Right atrium auricular region (tissue), 2 donors: Measurements from ENCODE around the gene KMT2E. TPM values are rescaled to one million over a fixed set of nuclear protein-coding genes. Genes with fewer than 3 reads are reported as not detected.

Experiments used
- DNase-seq: peaks from one replicate; pipeline ENCODE4 v3.0.0-alpha.2; 2019; ENCODE audit warnings: low spot score
- H3K27ac ChIP-seq, 2 donors: fragments of 200-600 bp; sonication (generic); 1 replicate in 1 of 2; 2 replicates in 1 of 2; pipeline ENCODE4 v1.5.1; 2016 to 2019
- H3K27me3 ChIP-seq, 2 donors: fragments of 200-600 bp; sonication (generic); one replicate each; pipeline versions ENCODE4 v1.5.1 to v1.6.0; 2017 to 2019
- H3K36me3 ChIP-seq: fragments of 200-600 bp; sonication (generic); one replicate; pipeline ENCODE4 v1.5.1; 2016
- H3K4me1 ChIP-seq, 2 donors: fragments of 200-600 bp; sonication (generic); one replicate each; pipeline versions ENCODE4 v1.5.1 to v1.6.0; 2017 to 2019
- H3K4me3 ChIP-seq, 2 donors: fragments of 200-600 bp; sonication (generic); 1 replicate in 1 of 2; 2 replicates in 1 of 2; pipeline ENCODE4 v1.5.1; 2017 to 2019; ENCODE audit warnings: mild to moderate bottlenecking in 1 of 2, moderate library complexity in 1 of 2
- H3K9me3 ChIP-seq, 2 donors: fragments of 200-600 bp; sonication (generic); one replicate each; pipeline ENCODE4 v1.5.1; 2019
- total RNA-seq, 2 donors: library from RNA; depleted of rRNA; stranded (reverse); fragments of >200 nt; gene quantifications; one replicate each; pipeline ENCODE4 v1.1.0, GENCODE V29; 2016
- TF ChIP-seq, protein P1 (sequence below), 2 donors: fragments of 200-600 bp; sonication (generic); IDR thresholded peaks; one replicate each; pipeline ENCODE4 v1.5.1; 2019; ENCODE audit warnings: antibody characterized with exemption in 2 of 2

KMT2E gene
- total RNA-seq, 2 donors from 2014 or later = 51.4 to 81.3 TPM

DNA sequence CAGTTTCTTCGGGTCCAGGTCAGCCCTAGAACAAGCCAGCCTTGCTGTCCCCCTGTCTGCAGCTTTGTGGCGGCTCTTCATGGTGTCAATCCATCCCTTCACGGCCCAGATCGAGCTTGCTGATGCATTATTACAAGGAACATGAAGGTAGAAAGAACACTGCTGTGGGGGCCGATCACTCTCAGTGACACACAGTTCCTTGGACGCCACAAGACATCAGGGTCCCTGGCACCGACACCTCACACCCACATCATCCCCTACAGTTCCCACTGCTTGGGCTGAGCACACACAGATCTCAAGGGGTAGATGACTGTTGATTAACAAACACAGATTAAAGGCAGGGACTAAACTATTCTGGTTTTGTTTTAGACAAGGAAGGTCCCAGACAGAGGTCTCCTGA, 119.4 kb downstream of the KMT2E start:
- Histone ChIP-seq H3K4me3 (no peak overlapping the region), H3K27ac (no peak overlapping the region), H3K4me1 (peaks cover 0 to 25% of the 10 kb centered on the region in 2 donors), H3K27me3 (no peaks in the 10 kb centered on the region), H3K9me3 (no peaks in the 10 kb centered on the region), H3K36me3 (peaks cover 11% of the 10 kb centered on the region)
- DNase-seq = no peak
- TF ChIP-seq, protein P1, sequence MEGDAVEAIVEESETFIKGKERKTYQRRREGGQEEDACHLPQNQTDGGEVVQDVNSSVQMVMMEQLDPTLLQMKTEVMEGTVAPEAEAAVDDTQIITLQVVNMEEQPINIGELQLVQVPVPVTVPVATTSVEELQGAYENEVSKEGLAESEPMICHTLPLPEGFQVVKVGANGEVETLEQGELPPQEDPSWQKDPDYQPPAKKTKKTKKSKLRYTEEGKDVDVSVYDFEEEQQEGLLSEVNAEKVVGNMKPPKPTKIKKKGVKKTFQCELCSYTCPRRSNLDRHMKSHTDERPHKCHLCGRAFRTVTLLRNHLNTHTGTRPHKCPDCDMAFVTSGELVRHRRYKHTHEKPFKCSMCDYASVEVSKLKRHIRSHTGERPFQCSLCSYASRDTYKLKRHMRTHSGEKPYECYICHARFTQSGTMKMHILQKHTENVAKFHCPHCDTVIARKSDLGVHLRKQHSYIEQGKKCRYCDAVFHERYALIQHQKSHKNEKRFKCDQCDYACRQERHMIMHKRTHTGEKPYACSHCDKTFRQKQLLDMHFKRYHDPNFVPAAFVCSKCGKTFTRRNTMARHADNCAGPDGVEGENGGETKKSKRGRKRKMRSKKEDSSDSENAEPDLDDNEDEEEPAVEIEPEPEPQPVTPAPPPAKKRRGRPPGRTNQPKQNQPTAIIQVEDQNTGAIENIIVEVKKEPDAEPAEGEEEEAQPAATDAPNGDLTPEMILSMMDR (IDR thresholded peaks at IDR 0.05) = no peak

DNA sequence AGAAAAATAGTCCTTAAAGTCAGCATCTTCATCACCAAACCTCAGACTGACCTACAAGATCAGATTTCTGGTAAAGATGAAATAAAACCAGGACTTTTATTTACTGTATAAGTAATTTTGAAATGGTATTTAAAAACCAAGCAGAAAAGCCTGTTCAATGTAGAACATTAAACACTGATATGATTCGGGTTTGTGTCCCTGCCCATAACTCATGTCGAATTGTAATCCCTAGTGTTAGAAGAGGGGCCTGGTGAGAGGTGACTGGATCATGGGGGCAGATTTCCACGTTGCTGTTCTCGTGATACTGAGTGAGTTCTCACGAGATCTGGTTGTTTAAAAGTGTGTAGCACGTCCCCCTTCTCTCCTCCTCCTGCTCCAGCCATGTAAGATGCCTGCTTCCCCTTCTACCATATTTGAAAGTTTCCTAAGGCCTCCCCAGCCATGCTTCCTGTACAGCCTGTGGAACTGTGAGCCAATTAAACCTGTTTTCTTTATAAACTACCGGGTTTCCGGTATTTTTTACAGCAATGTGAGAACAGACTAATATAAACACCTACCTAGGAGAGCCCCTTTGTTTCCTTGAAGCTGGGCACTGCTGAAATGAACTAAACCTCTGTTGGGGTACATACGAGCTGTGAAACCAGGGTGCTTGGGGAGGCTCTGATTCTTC, 120.1 kb downstream of the KMT2E start:
- H3K36me3 ChIP-seq = peaks cover 11% of the 10 kb centered on the region
- TF ChIP-seq, protein P1 (IDR thresholded peaks at IDR 0.05) = no peak

DNA sequence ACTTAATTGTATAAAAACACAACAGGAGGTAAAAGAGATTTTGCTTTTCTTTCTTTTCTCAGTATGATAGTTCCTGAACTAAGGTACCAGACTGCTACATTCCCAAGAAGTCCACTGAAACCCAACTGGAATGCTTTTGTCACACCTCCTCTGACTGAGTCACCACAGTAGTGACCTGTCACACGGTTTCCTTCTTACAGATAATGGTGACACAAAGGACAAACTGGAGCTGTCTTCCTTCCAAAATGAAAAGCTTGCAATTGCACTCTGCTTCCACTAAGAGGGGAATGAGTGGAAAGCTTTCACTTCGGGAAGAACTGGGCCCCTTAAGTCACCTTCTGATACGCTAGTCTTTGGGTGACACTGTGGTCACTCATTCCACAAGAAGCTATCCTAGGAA, 122.2 kb downstream of the KMT2E start:
- Histone ChIP-seq H3K4me3 (no peak overlapping the region), H3K36me3 (peaks cover 12% of the 10 kb centered on the region), H3K4me1 (peaks cover 0 to 16% of the 10 kb centered on the region in 2 donors), H3K9me3 (no peaks in the 10 kb centered on the region), H3K27ac (no peak overlapping the region), H3K27me3 (no peaks in the 10 kb centered on the region)
- DNase-seq = no peak
- TF ChIP-seq, protein P1 (IDR thresholded peaks at IDR 0.05) = no peak

More for the DNA sequence above, 120.1 kb downstream of the KMT2E start:
- peaks cover 0 to 25% of the 10 kb centered on the region in 2 donors for H3K4me1 ChIP-seq
- H3K27me3 ChIP-seq = no peaks in the 10 kb centered on the region
- no peak for DNase-seq
- no peak overlapping the region for H3K27ac ChIP-seq
- no peaks in the 10 kb centered on the region for H3K9me3 ChIP-seq
- H3K4me3 ChIP-seq = no peak overlapping the region

DNA sequence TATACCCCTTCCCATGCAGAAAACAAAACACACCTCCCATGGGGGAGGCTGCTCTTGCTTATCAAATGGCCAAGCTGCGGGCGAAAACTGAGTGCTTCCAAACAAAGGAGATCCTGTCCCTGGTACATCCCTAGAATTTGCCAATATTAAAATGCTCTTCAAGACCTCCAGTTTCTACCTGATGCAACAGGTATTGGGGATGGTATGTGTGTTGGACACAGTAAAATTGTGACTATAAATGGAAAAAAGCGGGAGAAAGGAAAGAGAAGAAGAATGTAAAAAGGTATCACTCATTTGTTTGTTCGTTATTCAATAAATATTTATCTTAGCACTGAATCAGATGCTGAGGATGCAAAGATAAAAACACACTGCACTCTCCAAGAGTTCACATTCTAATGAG, 123.9 kb downstream of the KMT2E start:
- no peak overlapping the region for H3K27ac ChIP-seq
- peaks cover 12% of the 10 kb centered on the region for H3K36me3 ChIP-seq
- peaks cover 0 to 16% of the 10 kb centered on the region in 2 donors for H3K4me1 ChIP-seq
- no peaks in the 10 kb centered on the region for H3K27me3 ChIP-seq
- DNase-seq = no peak
- no peak overlapping the region for H3K4me3 ChIP-seq
- TF ChIP-seq, protein P1 (IDR thresholded peaks at IDR 0.05) = no peak
- no peaks in the 10 kb centered on the region for H3K9me3 ChIP-seq

DNA sequence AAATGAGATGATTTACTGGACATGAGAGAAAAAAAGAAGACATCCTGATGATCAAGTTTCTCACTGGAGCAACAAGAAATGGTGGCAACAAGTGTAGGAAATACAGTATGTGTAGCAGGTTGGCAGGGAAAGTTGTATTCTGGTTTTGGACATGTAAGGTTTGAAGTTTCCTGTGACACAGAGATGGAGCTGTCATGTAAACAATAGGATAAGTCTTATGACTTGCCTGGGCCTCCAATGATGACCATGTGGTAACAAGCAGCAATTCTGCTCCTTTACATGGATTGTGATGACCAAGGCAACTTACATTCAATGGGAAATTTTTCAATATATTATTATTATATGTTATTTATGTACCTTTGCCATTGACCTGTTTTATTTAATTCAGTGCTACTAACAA, 125.4 kb downstream of the KMT2E start:
- H3K9me3 ChIP-seq = no peaks in the 10 kb centered on the region
- no peak for DNase-seq
- no peaks in the 10 kb centered on the region for H3K27me3 ChIP-seq
- peaks cover 10% of the 10 kb centered on the region for H3K36me3 ChIP-seq
- TF ChIP-seq, protein P1 (IDR thresholded peaks at IDR 0.05) = no peak
- no peak overlapping the region for H3K27ac ChIP-seq
- H3K4me1 ChIP-seq = peaks cover 0 to 16% of the 10 kb centered on the region in 2 donors
- no peak overlapping the region for H3K4me3 ChIP-seq

DNA sequence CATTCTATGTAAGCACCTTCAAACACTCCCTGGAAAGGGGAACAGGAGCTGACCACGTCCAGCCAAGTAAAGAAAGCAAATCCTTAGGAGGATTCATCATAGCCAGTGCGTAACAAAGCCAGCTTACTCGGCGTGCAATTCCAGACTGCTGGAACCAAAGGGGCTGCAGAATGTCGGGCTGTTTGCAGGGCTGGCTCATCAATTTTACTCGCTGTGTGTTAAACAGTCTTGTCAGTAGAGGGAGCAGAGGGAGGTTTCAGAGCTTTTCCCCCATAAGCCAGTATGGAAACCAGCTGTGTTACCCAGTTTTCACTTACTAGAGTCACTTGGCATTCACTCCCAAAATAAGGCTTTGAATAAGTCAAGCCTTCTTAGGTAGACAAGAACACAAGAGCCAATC, 127.1 kb downstream of the KMT2E start:
- TF ChIP-seq, protein P1 (IDR thresholded peaks at IDR 0.05) = peak in 1 of 2 donors; percentile 43
- H3K4me1 ChIP-seq = peaks cover 0 to 15% of the 10 kb centered on the region in 2 donors

More for the DNA sequence above, 127.1 kb downstream of the KMT2E start:
- Histone ChIP-seq H3K27ac (no peak overlapping the region), H3K4me3 (no peak overlapping the region), H3K9me3 (no peaks in the 10 kb centered on the region), H3K27me3 (no peaks in the 10 kb centered on the region), H3K36me3 (peaks cover 10% of the 10 kb centered on the region)
- no peak for DNase-seq
